Measurements from ENCODE around the gene WDPCP.
A peak's percentile ranks its signal among the peaks of the same experiment; 100 is the strongest.
"Not testable (repeated sequence)": the region's sequence is repeated elsewhere in the genome, so short reads cannot be mapped to it uniquely, and the experiment has no call there.

WDPCP gene

GRCh38 chr2:63163161-63163820 lies 425.0 kb downstream of the WDPCP start:
- H3K27ac ChIP-seq = no peak overlapping the region

GRCh38 chr2:63159262-63159661 lies 429.0 kb downstream of the WDPCP start:
- no peak overlapping the region for H3K4me3 ChIP-seq

More at GRCh38 chr2:63163161-63163820, 425.0 kb downstream of the WDPCP start:
- H3K4me3 ChIP-seq = no peak overlapping the region

GRCh38 chr2:63136683-63137082 lies 451.6 kb downstream of the WDPCP start:
- H3K4me3 ChIP-seq, H3K27ac ChIP-seq: not testable (repeated sequence)

More at GRCh38 chr2:63159262-63159661, 429.0 kb downstream of the WDPCP start:
- H3K27ac ChIP-seq = no peak overlapping the region

- Histone ChIP-seq H3K4me3 (no peak overlapping the region), H3K27ac (no peak overlapping the region)
Measured at GRCh38 chr2:63132020-63132419, 456.3 kb downstream of the WDPCP start.

GRCh38 chr2:63131196-63131595 lies 457.1 kb downstream of the WDPCP start:
- Histone ChIP-seq H3K4me3 (no peak overlapping the region), H3K27ac (no peak overlapping the region)

- Histone ChIP-seq H3K4me3 (no peak overlapping the region), H3K27ac (no peak overlapping the region)
Measured at GRCh38 chr2:63127594-63127993, 460.7 kb downstream of the WDPCP start.

- Histone ChIP-seq H3K4me3 (no peak overlapping the region), H3K27ac (peak overlapping the region in 2 of 21 experiments; percentile 8 to 39)
Measured at GRCh38 chr2:63124850-63125249, 463.4 kb downstream of the WDPCP start.

GRCh38 chr2:63124218-63124617 lies 464.1 kb downstream of the WDPCP start:
- H3K4me3 ChIP-seq = no peak overlapping the region
- peak overlapping the region in 1 of 21 experiments; percentile 28 for H3K27ac ChIP-seq

- Histone ChIP-seq H3K4me3 (no peak overlapping the region), H3K27ac (no peak overlapping the region)
Measured at GRCh38 chr2:63122921-63123320, 465.4 kb downstream of the WDPCP start.

- H3K27ac ChIP-seq = no peak overlapping the region
- H3K4me3 ChIP-seq = no peak overlapping the region
Measured at GRCh38 chr2:63121055-63121834, 467.0 kb downstream of the WDPCP start.

GRCh38 chr2:63118821-63119220 lies 469.5 kb downstream of the WDPCP start:
- Histone ChIP-seq H3K27ac (no peak overlapping the region), H3K4me3 (no peak overlapping the region)

GRCh38 chr2:63104482-63104881 lies 483.8 kb downstream of the WDPCP start:
- Histone ChIP-seq H3K27ac (no peak overlapping the region), H3K4me3 (no peak overlapping the region)

- no peak overlapping the region for H3K4me3 ChIP-seq
- H3K27ac ChIP-seq = no peak overlapping the region
Measured at GRCh38 chr2:63101954-63102353, 486.3 kb downstream of the WDPCP start.

- no peak overlapping the region for H3K27ac ChIP-seq
Measured at GRCh38 chr2:63099032-63099431, 489.2 kb downstream of the WDPCP start.

GRCh38 chr2:63096491-63096890 lies 491.8 kb downstream of the WDPCP start:
- no peak overlapping the region for H3K4me3 ChIP-seq
- H3K27ac ChIP-seq = no peak overlapping the region

More at GRCh38 chr2:63099032-63099431, 489.2 kb downstream of the WDPCP start:
- H3K4me3 ChIP-seq = no peak overlapping the region

GRCh38 chr2:63093502-63093901 lies 494.8 kb downstream of the WDPCP start:
- no peak overlapping the region for H3K27ac ChIP-seq

GRCh38 chr2:63092857-63093256 lies 495.4 kb downstream of the WDPCP start:
- Histone ChIP-seq H3K4me3 (no peak overlapping the region), H3K27ac (no peak overlapping the region)

More at GRCh38 chr2:63093502-63093901, 494.8 kb downstream of the WDPCP start:
- no peak overlapping the region for H3K4me3 ChIP-seq

GRCh38 chr2:63092401-63092800 lies 495.9 kb downstream of the WDPCP start:
- Histone ChIP-seq H3K4me3 (no peak overlapping the region), H3K27ac (no peak overlapping the region)

GRCh38 chr2:63086687-63087086 lies 501.6 kb downstream of the WDPCP start:
- Histone ChIP-seq H3K4me3 (no peak overlapping the region), H3K27ac (no peak overlapping the region)

- H3K4me3 ChIP-seq = no peak overlapping the region
- no peak overlapping the region for H3K27ac ChIP-seq
Measured at GRCh38 chr2:63081404-63081803, 506.9 kb downstream of the WDPCP start.

Data from skin epidermis (tissue), 12 donors.